Nucleus accumbens (tissue), 56 donors: ENCODE results near the gene KCNJ5.
A peak's percentile ranks its signal among the peaks of the same experiment; 100 is the strongest.

ENCODE experiments used
- DNase-seq, 56 donors: peaks; one replicate each; lab custom pipeline; 2025; lab: John Stamatoyannopoulos, UW

Gene KCNJ5

DNA sequence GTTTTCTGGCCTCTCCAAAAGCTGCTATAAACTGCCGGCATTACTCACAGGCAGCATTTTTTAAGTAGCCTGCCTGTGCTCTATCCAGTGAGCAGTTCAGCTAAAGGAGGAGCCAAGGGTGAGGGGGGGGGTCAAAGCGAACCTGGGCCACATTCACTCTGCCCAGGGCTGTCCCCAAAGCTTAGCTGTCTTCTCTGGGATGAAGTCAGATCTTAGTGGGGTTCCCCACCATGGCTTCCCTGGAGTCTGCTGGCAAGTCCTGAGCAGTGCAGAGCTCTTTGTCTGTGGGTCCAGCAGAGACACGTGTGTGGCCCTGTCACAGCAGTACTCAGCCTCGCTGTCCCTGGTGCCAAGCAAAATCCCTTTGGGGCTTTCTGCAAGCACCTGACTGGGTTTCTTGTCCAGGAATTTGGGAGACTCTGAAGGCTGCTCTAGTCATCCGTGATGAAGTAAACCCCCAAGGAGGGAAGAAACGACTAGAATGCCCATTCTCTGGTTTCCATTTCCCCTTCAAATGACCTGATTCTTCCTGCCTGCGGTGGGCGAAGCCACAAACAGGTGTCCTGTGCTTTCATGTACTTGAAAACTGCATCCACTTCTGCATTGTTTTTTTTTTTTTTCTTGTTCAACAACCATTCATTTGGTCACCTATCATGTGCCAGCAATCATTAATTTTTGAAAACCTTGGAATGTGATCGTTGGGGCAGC, 2.6 kb downstream of the KCNJ5 start:
- no peak for DNase-seq

DNA sequence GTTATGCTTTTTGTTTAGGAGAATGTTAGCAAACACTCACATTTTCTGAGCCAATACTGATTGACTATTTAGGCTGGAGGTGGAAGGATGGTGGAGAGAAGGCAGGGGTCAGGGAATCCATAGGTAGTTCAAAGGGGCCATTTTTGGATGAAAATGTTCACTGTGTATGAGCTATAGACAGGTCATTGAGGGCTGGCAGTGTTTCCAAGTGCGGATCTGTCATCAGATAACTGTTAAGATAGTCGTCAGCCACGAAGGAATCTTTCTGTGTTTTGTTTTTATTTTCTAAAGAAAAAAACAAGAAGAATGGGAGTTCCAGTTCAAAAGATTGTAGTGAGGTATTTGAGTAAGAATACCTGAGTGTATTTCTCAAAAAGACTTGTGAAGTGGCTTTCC, 3.1 kb downstream of the KCNJ5 start:
- DNase-seq = no peak

DNA sequence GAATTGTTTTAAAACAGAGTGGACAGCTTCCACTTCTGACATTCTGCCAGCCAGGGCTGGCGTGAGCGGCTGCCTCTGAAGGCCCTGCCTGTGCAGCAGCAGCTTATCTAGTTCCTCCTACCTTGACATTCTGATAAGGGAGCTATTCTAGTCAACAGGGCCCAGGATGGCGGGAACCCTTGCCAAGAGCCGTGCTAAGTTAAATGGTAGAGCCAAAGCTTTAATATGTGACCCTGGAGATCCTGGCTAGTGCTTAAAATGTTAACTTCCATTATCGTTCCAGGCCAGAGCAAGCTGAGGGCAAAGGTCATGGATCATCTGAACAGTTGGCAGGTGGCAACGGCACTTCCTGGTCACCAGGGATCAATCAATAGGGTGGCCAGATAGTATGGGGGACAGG, 3.5 kb downstream of the KCNJ5 start:
- no peak for DNase-seq

DNA sequence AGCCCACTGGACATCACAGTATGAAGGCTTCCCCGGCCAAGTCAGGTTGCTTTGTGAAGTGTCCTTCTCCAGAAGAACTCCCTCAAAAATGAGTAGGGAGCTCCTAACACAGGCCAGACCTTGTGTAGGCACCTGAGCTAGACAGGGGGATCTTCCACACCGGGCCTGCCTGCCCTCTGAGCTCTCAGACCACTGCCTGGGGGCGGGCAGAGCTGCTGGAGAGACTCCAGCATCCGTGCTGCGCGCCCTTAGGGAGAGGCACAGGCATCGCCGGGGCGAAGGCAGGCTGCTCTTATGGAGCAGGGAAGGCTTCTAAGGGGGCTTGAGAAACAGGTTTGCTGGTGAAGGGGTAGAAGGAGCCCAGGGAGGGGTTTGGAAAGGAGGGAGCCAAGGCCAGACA, 4.4 kb downstream of the KCNJ5 start:
- no peak for DNase-seq

DNA sequence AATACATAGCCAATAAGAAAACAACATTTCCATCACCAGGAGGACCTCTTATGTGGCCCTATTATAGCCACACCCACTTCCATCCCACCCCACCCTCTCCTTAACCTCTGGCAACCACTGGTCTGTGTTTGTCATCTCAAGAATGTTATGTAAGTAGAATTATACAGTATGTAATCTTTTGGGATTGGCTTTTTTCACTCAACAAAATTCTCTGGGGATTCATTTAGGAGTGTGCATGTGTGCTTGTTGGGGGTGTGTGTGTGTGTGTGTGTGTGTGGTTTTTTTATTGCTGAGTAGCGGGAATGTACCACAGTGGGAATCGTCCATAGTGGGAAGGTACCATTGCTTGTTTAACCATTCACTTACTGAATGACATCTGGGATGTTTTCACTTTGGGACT, 5.2 kb downstream of the KCNJ5 start:
- no peak for DNase-seq

DNA sequence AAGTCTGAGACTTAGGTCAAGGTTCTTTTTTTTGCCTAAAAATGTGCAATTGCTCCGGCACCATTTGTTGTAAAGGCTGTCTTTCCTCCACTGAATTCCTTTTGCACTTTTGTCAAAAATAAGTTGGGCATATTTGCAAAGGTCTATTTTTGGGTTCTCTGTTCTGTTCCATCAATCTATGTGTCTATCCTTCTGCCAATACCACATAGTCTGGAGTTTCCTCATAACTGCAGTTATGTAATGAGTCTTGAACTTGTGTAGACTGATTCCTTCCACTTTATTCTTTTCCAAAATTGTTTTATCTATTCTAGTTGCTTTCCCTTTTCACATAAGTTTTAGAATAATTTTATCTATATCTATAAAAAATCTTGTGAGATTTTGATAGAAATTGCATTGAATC, 6.7 kb downstream of the KCNJ5 start:
- no peak for DNase-seq

DNA sequence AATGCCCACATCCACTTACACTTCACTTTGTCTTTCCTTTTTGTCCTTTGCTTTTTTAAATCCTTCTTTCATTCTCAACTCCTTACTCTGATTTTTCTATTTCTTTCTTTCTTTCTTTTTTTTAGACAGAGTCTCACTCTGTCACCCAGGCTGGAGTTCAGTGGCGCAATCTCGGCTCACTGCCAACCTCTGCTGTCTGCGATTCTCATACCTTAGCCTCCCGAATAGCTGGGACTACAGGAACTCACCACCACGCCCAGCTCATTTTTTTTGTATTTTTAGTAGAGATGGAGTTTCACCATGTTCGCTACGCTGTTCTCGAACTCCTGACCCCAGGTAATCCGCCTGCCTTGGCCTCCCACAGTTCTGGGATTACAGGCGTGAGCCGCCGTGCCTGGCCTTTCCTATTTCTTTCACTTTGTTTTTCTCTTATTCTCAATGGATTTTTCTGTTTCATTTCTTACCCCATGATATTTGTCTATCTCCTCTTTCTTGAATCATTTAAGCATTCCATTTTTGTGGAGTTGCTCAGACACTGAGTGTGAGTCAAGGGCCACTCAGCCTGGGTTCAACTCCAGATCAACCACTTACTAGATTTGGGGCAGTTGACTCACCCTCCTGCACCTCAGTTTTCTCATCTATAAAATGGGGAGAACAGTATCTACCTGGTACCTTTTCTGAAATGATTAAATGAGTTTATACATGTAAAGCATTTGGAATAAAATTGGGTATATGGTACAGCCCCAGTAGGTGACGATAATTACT, 7.6 kb downstream of the KCNJ5 start:
- DNase-seq = no peak

DNA sequence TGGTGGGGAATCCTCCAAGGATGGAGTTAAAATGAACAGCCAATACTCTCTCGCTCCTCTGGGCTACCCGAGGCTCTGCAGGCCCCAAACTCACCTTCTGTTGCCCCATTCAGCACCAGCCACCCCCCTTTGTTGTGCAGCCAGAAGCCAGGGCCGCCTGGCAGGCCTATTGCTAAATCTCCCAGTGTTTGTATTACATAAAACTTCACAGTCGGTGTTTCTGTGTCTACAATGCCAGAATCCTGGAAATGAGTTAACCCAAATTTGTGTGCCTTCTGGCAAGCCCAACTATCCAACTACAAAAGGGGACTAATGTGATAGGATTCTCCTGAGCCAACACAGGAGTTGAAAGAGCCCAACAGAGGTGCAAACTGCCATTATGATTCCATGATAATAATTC, 9.3 kb downstream of the KCNJ5 start:
- DNase-seq = no peak

DNA sequence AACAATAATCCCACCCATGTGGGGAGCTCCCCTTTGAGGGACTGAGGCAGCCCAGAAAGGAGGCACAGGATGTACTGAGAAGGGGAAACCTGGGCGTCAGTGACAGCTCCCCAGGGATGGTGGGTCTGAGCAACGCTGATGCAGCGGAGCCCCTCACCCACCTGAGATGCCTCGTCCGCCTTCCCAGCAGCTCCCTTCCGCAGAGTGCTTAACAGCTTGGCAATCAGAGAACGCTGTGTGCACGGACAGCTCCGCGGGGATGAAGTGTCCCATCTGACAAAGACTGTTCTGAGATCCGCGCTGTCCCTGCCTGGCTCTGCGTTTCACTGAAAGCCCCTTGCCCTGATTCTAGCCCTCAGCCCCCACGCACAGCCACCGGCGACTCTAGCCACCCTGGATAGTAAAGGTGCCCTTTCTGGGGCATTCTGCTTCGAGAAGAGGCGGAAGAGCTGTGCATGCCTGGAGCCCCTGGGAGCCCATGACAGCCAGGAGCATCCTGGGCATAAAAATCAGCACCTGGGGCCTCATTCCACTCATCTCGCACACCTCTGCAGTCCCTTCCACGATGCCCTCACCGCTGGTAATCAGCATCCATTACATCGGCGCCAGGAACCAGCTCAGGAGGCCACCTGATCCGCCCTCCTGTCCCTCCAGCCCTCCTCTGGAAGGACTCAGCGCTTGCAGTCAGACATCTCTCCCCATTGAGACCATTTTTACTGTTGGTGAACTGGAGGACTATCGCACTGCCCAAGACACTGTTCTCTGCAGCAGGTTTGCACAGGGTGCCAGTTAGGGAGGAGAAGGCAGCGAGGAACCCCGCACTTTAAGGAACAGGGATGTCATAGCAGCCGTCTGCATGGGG, 10.7 kb downstream of the KCNJ5 start:
- DNase-seq = no peak

DNA sequence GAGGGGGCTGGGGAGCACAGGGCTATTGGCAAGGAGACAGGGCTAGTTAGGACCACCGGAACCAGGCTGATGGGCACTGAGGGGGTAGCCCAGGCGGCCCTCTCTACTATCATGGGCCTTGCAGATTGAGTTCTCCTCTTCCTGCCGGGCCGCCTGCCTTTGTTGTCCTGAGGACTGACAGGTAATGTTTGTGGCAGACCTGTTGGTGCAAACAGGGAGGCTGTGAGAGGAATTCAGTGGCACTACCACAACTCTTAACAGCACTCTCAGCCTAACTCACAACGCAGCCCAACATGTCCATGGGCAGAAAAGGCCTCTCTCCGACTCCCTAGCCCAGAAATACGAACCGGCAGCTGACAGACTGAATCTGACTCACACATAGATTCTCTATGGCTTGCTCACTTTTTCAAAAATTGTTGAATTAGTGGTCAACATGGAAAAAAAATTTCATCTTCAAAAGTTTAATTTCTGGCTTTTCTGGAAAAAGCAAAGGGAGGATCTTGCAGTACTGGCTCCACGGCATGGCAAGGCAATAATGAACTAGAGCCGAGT, 11.4 kb downstream of the KCNJ5 start:
- DNase-seq = no peak

DNA sequence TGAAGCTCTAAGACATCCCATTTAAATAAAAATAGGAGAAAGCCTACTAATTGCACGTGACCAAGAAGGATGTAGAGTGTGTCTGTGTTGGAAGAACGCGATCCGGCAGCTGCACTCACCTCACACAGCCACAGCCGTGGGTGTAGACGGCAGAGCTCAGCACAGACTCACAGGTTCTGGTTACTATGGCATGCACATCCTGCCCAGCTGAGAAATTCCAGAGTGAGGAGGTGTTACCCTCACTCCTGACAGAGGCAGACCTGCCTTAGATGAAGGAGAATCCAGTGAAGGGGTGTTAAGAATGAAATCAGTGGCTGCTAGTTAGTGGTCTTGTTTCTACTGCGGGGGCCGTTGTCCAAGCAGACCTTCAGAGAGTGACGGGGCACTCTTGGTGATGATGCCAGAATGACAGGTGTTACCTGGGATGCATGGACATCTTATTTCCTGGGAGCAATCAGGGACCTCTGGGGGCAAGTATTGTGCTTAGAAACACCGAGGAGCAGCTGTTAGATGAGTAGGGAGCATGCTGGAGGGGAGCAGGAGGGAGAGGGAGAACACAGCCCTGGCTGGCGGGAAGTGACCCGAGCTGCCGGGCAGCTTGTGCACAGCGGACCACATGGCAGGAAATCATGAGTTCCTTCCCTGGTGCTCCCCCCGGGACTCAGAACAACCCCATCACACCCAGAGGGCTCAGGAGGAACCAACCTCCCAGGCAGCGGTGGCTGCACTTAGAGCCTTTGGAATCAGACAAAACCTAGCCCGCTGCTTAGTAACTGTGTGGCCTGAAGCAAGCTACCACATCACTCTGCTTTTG, 12.3 kb downstream of the KCNJ5 start:
- peak in 25 of 56 donors; percentile 6 to 74 (median 34) for DNase-seq

DNA sequence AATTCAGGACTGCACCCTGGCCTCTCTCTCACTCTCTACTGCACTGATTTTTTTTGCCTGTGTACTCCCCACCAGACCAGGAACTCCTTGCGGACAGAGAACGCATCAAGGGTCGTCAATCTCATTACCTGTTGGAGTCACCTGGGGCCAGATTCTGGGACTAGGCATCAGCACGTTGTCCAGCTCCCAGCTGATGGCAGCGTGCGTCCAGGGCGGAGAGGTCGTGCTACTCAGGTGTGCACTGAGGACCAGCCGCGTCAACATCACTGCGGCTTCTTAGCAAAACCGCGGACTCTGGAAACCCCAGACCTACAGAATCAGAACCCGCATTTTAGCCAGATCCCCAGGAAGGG, 13.1 kb downstream of the KCNJ5 start:
- DNase-seq = peak in 1 of 56 donors; percentile 14

DNA sequence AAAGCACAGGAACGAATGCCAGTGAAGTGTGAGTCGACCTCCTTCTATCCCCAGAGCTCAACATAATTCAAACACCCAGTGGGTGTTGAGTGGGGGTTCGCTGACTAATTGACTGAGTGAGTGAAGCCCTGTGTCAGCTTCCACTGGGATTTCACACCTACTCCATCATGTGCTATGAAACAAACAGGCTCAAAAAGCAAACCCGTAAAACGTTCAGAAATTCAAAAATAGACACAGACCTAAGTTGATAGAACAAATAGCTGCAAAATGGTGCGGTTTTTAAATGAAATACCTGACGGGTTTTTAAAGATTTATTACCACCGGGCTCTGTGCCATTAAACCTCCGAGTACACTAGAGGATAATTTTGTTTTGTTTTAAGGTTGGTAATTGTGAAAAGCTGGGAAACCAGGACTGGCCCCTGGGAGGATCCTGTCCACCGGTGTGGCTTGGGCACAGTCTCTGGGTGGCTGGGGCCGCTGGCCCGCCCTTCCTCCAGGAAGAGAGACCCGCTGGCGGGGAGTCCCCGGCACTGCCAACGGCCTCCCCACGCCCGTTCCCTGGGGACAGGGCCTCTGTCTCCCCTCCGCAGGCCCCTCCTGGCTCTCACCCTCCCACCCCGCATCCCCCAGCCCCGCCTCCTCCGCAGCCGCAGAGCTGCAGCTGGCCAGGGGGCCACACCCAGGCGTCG, 13.6 kb downstream of the KCNJ5 start:
- peak in 23 of 56 donors; percentile 3 to 76 (median 37) for DNase-seq

DNA sequence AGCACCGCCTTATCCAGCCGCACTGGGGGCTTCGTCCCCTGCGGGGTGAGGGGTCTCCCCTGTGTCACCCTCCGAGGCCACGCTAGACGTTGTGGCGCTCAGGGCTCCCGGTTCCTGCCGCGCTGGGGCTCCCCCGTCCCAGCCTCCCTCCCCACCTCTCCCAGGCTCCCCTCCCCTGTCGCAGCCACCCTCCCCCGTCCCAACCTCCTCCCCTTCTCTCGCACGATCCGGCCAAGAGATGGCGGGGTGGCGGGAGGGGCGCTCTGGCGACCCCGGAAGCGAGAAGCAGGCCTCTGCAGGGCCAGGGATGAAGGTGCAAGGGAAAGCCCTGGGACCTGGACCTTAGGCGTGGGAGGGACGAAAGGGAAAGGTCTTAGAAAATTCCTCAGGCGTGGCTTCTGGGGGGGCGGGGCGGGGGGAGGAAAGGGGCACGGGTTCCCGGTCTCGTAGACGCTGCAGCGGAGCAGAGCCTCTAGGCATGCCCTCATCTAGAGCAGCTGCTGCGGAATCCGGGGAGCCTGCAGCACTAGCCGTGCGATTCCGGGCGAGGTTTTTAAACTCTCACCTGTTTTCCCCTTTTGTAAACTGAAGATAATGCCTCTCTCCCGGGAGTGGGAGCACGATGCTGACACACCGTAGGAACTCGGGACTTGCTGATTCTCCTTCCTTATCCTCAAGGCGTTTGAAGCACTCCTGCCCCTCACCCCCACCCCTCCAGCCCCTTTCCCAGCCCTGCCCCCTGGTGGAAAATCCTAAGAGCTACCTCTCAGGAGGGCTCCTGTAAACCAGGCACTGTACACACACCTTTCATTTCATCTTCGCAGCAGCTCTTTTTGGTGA, 14.4 kb downstream of the KCNJ5 start:
- peak in 21 of 56 donors; percentile 18 to 65 (median 40) for DNase-seq

DNA sequence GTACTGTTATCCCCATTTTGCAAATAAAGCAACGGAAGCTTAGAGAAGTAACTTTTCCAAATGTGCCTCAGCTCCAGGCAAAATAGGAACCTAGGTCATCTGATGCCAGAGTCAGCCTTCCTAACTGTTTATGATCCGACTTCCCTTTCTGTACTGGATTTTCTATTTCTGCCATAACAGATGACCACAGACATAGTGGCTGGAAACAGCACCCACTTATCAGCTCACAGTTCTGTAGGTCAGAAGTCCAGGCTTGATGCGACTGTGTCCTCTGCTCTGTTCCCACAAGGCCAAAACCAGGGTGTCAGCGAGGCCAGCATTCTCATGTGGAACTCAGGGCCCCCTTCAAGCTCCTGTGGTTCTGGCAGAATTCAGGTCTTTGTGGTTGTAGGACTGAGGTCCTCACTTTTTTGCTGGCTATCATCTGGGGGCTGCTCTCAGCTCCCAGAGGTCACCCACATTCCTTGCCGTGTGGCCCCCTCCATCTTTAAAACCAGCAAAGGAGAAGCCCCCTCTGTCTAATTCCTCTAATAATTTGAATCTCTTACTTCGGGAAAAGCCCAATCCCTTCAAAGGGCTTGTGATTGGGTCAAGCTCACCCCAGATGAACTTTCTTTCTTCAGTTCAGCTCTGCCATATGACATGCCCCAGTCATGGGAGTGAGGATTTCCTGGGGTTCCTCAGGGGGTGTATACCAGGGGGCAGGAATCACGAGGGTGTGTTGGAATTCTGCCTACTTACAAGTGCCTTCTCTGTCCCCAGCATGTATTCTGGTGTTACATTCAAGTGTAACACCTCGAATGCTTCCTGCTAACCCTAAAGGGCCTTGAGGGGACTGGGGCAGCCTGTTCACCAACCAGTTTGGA, 15.3 kb downstream of the KCNJ5 start:
- peak in 1 of 56 donors; percentile 51 for DNase-seq

DNA sequence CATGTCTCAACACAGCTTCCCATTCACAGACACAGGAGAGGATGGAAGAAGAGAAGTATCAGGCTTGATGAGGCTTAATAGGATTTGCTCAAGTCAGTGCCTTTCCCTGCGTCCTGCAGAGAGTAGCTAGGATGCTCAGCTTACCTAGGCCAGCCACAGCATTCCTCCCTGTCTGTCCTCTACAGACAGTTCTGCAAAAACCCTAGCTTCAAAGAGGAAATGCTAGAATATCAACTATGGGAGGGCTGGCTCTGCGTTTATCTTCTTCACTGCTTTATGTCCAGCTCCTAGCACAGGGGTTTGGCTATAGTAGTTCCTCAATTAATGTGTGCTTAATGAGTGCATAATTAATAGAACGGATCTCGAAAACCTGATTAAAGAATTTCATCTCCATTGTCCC, 16.4 kb downstream of the KCNJ5 start:
- no peak for DNase-seq

DNA sequence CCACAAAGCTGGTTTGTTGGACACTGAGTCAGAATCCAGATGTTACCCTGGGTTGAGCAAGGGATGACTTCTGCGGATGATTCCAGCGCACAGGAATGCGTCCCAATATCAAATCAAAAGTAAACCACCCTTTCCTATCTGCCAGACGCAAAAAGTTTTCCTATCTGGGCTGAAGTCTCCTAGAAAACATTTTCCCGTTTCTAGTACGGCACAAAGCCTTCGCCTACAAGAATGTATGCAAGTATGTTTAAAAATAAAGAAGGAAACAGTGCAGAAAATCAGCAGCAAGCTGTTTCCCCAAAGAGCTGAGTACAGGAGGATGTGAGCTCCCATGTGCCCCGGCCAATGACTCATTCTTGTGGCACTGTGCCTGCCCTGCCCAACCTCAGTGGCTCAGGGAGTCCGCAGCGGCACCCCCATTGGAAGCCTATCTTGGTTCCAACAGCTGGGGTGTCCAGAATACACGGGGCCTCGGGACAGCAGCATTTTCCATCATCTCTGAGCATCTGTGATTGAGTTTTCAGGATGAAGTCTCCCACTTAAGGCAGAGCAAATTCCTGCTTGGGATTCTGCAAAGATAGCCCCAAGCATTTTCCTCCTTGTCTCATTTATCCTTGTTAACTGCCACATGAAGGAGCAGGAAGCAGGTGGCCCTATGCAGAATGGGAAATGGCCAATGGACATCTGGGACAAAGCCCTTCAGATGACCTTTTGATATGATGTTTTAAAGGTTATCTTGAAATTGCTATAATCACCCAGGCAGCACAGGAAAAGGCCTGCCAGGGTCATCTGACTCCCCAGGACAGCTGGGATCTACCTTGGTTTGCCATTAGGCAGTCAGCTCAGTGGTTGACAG, 17.5 kb downstream of the KCNJ5 start:
- peak in 11 of 56 donors; percentile 6 to 38 (median 16) for DNase-seq
